ENCODE measurements around the gene CHD9. TPM values are rescaled to one million over a fixed set of nuclear protein-coding genes. Genes with fewer than 3 reads are reported as not detected.

Gene CHD9
- total RNA-seq, 6 experiments from 2014 or later, result 19.8 to 44.3 (median 30.2) TPM

DNA sequence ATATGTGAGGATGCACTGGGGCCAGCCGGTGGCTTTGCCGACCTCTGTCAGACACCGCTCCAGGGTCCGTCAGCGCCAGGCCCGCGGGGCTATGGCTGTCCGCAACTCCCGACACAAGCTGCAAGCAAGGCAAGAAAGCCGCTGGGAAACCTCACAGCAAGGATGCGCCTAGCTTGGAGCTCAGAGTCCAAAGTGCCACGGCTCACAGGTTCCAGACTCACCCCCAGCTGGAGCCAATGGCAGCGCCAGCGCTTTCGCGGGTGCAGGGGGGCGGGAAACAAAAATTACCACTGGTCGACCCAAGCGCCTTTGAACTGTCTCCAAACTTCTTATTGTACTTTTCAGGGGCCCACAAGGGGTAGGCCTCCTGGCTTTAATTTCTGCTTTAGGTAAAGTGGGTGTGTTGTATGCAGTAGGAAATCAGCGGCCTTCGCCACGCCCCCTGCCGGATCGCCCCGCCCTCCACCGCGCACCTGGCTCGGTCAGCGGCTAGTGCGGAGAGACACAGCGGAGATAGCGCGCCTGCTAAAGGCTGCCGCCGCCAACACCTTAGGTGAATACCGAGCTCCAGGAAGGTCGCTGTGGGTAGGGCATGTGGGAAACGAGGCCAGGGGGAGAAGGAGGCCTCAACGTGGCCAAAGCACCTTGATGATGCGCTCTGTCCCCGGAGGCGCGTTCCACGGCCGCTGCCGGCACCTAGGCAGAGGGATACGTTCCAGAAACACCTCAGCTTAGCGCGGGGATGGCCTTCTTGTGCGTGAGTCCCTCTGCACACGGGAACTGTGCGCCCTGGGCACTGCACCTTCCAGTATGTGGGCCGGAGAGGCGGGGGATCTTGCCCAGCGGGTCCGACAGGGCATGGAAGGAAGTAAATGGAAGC, 318.4 kb downstream of the CHD9 start:
- DNase-seq (peak; percentile 54 to 81 (median 56)), ATAC-seq (peak; percentile 73 to 95 (median 81))
- WGBS (ENCODE audit: insufficient coverage, low coverage, low lambda C conversion rate, missing lambda C conversion rate), result 25% methylated on average over 20 of the region's 56 CpGs
- intact Hi-C loops (cut with DNase I), result no loop called here
- no peak overlapping the region for H3K27ac ChIP-seq
- peaks cover 0 to 14% of the 10 kb centered on the region in 2 donors for H3K27me3 ChIP-seq
- no peaks in the 10 kb centered on the region for H3K36me3 ChIP-seq
- H3K4me3 ChIP-seq, result peak overlapping the region in 1 of 3 donors; percentile 39
- H3K4me1 ChIP-seq, result peaks cover 0 to 7% (median 0%) of the 10 kb centered on the region in 4 donors
- no peak for TF ChIP-seq POLR2A (IDR thresholded peaks at IDR 0.05)
- TF ChIP-seq, protein P1, sequence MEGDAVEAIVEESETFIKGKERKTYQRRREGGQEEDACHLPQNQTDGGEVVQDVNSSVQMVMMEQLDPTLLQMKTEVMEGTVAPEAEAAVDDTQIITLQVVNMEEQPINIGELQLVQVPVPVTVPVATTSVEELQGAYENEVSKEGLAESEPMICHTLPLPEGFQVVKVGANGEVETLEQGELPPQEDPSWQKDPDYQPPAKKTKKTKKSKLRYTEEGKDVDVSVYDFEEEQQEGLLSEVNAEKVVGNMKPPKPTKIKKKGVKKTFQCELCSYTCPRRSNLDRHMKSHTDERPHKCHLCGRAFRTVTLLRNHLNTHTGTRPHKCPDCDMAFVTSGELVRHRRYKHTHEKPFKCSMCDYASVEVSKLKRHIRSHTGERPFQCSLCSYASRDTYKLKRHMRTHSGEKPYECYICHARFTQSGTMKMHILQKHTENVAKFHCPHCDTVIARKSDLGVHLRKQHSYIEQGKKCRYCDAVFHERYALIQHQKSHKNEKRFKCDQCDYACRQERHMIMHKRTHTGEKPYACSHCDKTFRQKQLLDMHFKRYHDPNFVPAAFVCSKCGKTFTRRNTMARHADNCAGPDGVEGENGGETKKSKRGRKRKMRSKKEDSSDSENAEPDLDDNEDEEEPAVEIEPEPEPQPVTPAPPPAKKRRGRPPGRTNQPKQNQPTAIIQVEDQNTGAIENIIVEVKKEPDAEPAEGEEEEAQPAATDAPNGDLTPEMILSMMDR (IDR thresholded peaks at IDR 0.05), result peak in 1 of 4 donors; percentile 22
- H3K9me3 ChIP-seq, result no peaks in the 10 kb centered on the region

GRCh38 chr16:53374800-53375199, 320.0 kb downstream of the CHD9 start:
- TF ChIP-seq, protein P1 (IDR thresholded peaks at IDR 0.05), result no peak
- TF ChIP-seq POLR2A (IDR thresholded peaks at IDR 0.05), result no peak
- H3K4me3 ChIP-seq, result no peak overlapping the region
- H3K36me3 ChIP-seq, result no peaks in the 10 kb centered on the region
- peaks cover 0 to 14% of the 10 kb centered on the region in 2 donors for H3K27me3 ChIP-seq
- DNase-seq (no peak), ATAC-seq (no peak)
- H3K9me3 ChIP-seq, result no peaks in the 10 kb centered on the region
- peaks cover 0 to 7% (median 0%) of the 10 kb centered on the region in 4 donors for H3K4me1 ChIP-seq
- 78% methylated on average over 5 of the region's 5 CpGs for WGBS (ENCODE audit: insufficient coverage, low coverage, low lambda C conversion rate, missing lambda C conversion rate)
- H3K27ac ChIP-seq, result no peak overlapping the region
- intact Hi-C loops (cut with DNase I), result no loop called here

DNA sequence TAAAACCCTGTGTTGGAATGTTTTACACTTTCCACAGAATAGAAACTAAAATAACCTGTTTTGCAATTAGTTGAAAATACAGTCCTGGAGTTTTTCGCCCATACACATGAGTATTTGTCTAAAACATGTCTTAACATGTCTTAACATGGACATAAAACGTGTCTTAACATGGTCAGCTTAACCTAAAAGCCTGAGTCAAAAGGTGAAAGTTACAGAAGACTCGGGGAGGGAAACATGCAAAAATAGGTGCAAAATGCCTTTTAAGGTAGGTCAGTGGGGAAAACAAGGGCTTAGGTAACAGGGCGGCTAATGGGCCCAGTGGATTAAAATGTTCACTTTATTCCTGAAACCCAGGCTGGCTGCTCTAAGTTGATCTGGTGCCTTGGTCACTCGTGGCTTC, 323.3 kb downstream of the CHD9 start:
- Histone ChIP-seq H3K27me3 (peaks cover 0 to 9% of the 10 kb centered on the region in 2 donors), H3K4me3 (no peak overlapping the region), H3K27ac (no peak overlapping the region), H3K36me3 (no peaks in the 10 kb centered on the region), H3K9me3 (no peaks in the 10 kb centered on the region), H3K4me1 (peaks cover 0 to 7% (median 0%) of the 10 kb centered on the region in 4 donors)
- DNase-seq, result no peak
- intact Hi-C loops (cut with DNase I), result no loop called here
- no peak for TF ChIP-seq POLR2A (IDR thresholded peaks at IDR 0.05)
- TF ChIP-seq, protein P1 (IDR thresholded peaks at IDR 0.05), result no peak
- no peak for ATAC-seq
- 39% methylated on average over 5 of the region's 5 CpGs for WGBS (ENCODE audit: insufficient coverage, low coverage, low lambda C conversion rate, missing lambda C conversion rate)

Small RNAs within 50 kb of the gene (small RNA-seq; reads per million reads assigned to genes)
- 0 reads per million in 2 experiments for gene RF01210
- gene RNA5SP427, result 0 reads per million in 2 experiments

Other genes starting within 250 kb of the CHD9 start
- under 1 TPM in 4 of 6 experiments, not detected in 2; 0.25 to 0.59 (median 0.39) TPM for gene CHD9NB, start 2.1 kb upstream of the CHD9 start, total RNA-seq